ENCODE measurements around the gene ZC3H13.

Gene ZC3H13

GRCh38 chr13:46041419-46041839, 11.1 kb downstream of the ZC3H13 start:
- no peak for TF ChIP-seq CREB1 (IDR thresholded peaks at IDR 0.05; ENCODE audit: low read depth)
- no peak for TF ChIP-seq TEAD4 (IDR thresholded peaks at IDR 0.05)
- TF ChIP-seq TCF12 (IDR thresholded peaks at IDR 0.05; ENCODE audit: low read depth): no peak
- no peak for TF ChIP-seq EGR1 (IDR thresholded peaks at IDR 0.05)
- no peak for TF ChIP-seq USF1 (IDR thresholded peaks at IDR 0.05)
- no peak for TF ChIP-seq FOXM1 (IDR thresholded peaks at IDR 0.05; ENCODE audit: borderline replicate concordance, low read depth)
- no peak for TF ChIP-seq CEBPB (IDR thresholded peaks at IDR 0.05)
- TF ChIP-seq MAX (IDR thresholded peaks at IDR 0.05): no peak
- TF ChIP-seq TAF1 (IDR thresholded peaks at IDR 0.05; ENCODE audit: low read depth): no peak
- no peak for TF ChIP-seq NFIC (IDR thresholded peaks at IDR 0.05)
- no peak for TF ChIP-seq ZBTB7A (IDR thresholded peaks at IDR 0.05; ENCODE audit: low read depth)
- no peak for TF ChIP-seq RAD21 (IDR thresholded peaks at IDR 0.05; ENCODE audit: low read depth)
- no peak for TF ChIP-seq REST (IDR thresholded peaks at IDR 0.05; ENCODE audit: low read depth)
- no peak for TF ChIP-seq YY1 (IDR thresholded peaks at IDR 0.05; ENCODE audit: low read depth)
- TF ChIP-seq EP300 (IDR thresholded peaks at IDR 0.05; ENCODE audit: borderline replicate concordance): no peak

- TF ChIP-seq TAF1 (IDR thresholded peaks at IDR 0.05; ENCODE audit: low read depth): no peak
- no peak for TF ChIP-seq MAX (IDR thresholded peaks at IDR 0.05)
- no peak for TF ChIP-seq CREB1 (IDR thresholded peaks at IDR 0.05; ENCODE audit: low read depth)
These were observed 11.8 kb downstream of the ZC3H13 start for GRCh38 chr13:46040763-46041162.

GRCh38 chr13:46039411-46040182, 12.9 kb downstream of the ZC3H13 start:
- no peak for TF ChIP-seq EGR1 (IDR thresholded peaks at IDR 0.05)
- no peak for TF ChIP-seq MAX (IDR thresholded peaks at IDR 0.05)
- no peak for TF ChIP-seq TAF1 (IDR thresholded peaks at IDR 0.05; ENCODE audit: low read depth)
- no peak for TF ChIP-seq RAD21 (IDR thresholded peaks at IDR 0.05; ENCODE audit: low read depth)
- TF ChIP-seq CEBPB (IDR thresholded peaks at IDR 0.05): no peak
- no peak for TF ChIP-seq FOXM1 (IDR thresholded peaks at IDR 0.05; ENCODE audit: borderline replicate concordance, low read depth)
- TF ChIP-seq REST (IDR thresholded peaks at IDR 0.05; ENCODE audit: low read depth): no peak
- no peak for TF ChIP-seq USF1 (IDR thresholded peaks at IDR 0.05)
- no peak for TF ChIP-seq NFIC (IDR thresholded peaks at IDR 0.05)
- TF ChIP-seq TCF12 (IDR thresholded peaks at IDR 0.05; ENCODE audit: low read depth): no peak
- TF ChIP-seq YY1 (IDR thresholded peaks at IDR 0.05; ENCODE audit: low read depth): no peak
- no peak for TF ChIP-seq CREB1 (IDR thresholded peaks at IDR 0.05; ENCODE audit: low read depth)

GRCh38 chr13:46038296-46038695, 14.2 kb downstream of the ZC3H13 start:
- TF ChIP-seq TAF1 (IDR thresholded peaks at IDR 0.05; ENCODE audit: low read depth): no peak
- no peak for TF ChIP-seq TCF12 (IDR thresholded peaks at IDR 0.05; ENCODE audit: low read depth)
- TF ChIP-seq RAD21 (IDR thresholded peaks at IDR 0.05; ENCODE audit: low read depth): no peak
- no peak for TF ChIP-seq REST (IDR thresholded peaks at IDR 0.05; ENCODE audit: low read depth)
- TF ChIP-seq TEAD4 (IDR thresholded peaks at IDR 0.05): no peak
- TF ChIP-seq EP300 (IDR thresholded peaks at IDR 0.05; ENCODE audit: borderline replicate concordance): no peak
- TF ChIP-seq MAX (IDR thresholded peaks at IDR 0.05): no peak
- TF ChIP-seq CREB1 (IDR thresholded peaks at IDR 0.05; ENCODE audit: low read depth): no peak
- TF ChIP-seq ZBTB7A (IDR thresholded peaks at IDR 0.05; ENCODE audit: low read depth): no peak
- no peak for TF ChIP-seq CEBPB (IDR thresholded peaks at IDR 0.05)
- no peak for TF ChIP-seq USF1 (IDR thresholded peaks at IDR 0.05)
- TF ChIP-seq NFIC (IDR thresholded peaks at IDR 0.05): no peak
- no peak for TF ChIP-seq FOXM1 (IDR thresholded peaks at IDR 0.05; ENCODE audit: borderline replicate concordance, low read depth)
- no peak for TF ChIP-seq EGR1 (IDR thresholded peaks at IDR 0.05)
- no peak for TF ChIP-seq YY1 (IDR thresholded peaks at IDR 0.05; ENCODE audit: low read depth)

Measured in Ishikawa (cell line).